SK-N-SH (cell line): ENCODE measurements around the gene SECTM1. TPM values are rescaled to one million over a fixed set of nuclear protein-coding genes. Genes with fewer than 3 reads are reported as not detected.

Experiments used
- CTCF ChIA-PET: fragments of 300-600, 350-600 bp; formaldehyde crosslinking; extraction: SDS; loops from one replicate; lab custom pipeline; 2021; lab: Yijun Ruan, JAX
- POLR2A ChIA-PET: fragments of 350-600 bp; sonication (Branson Sonifier 250); formaldehyde crosslinking; extraction: SDS; loops from one replicate; lab custom pipeline; 2020; ENCODE audit warnings: antibody characterized with exemption, inconsistent platforms; lab: Yijun Ruan, JAX
- DNase-seq: peaks from one replicate; pipeline ENCODE4 v3.0.0; 2012
- H2AFZ ChIP-seq: fragments of 200-600 bp; sonication (generic); 2 replicates; pipeline ENCODE4 v1.8.1; 2016; ENCODE audit warnings: antibody characterized with exemption, mild to moderate bottlenecking, low read depth
- H3F3A ChIP-seq: fragments of 200-600 bp; sonication (generic); replicated peaks from 2 replicates; pipeline ENCODE3; 2016; ENCODE audit warnings: antibody characterized with exemption, mild to moderate bottlenecking; ENCODE audit not compliant: insufficient read depth
- H3K27ac ChIP-seq, 2 experiments: fragments of 200-500 bp in 1 of 2; fragments of 200-600 bp in 1 of 2; sonication (Bioruptor generic) in 1 of 2; sonication (generic), shearing (Covaris generic) in 1 of 2; 2 replicates each; pipeline versions ENCODE4 v1.5.1 to v1.6.1; 2014 to 2016; ENCODE audit warnings: low read depth in 2 of 2, inconsistent platforms in 1 of 2, low read length in 1 of 2, mild to moderate bottlenecking in 1 of 2, mixed read lengths in 1 of 2
- H3K27me3 ChIP-seq: fragments of 200-600 bp; sonication (generic), shearing (Covaris generic); 2 replicates; pipeline ENCODE4 v1.6.1; 2016; ENCODE audit warnings: mixed run types; ENCODE audit not compliant: insufficient read depth
- H3K36me3 ChIP-seq, 2 experiments: fragments of 200-500 bp in 1 of 2; fragments of 200-600 bp in 1 of 2; sonication (Bioruptor generic) in 1 of 2; sonication (generic) in 1 of 2; replicated peaks in 1 of 2; 2 replicates each; pipeline versions ENCODE3 to v1.5.1; 2014 to 2016; ENCODE audit warnings: low read length in 1 of 2, mild to moderate bottlenecking in 1 of 2; ENCODE audit not compliant: insufficient read depth in 2 of 2, control insufficient read depth in 1 of 2
- H3K4me1 ChIP-seq, 2 experiments: fragments of 200-500 bp in 1 of 2; fragments of 200-600 bp in 1 of 2; sonication (Bioruptor generic) in 1 of 2; sonication (generic), shearing (Covaris generic) in 1 of 2; 2 replicates each; pipeline versions ENCODE4 v1.5.1 to v1.6.1; 2014 to 2016; ENCODE audit warnings: low read depth in 1 of 2, low read length in 1 of 2, mixed run types in 1 of 2; ENCODE audit not compliant: insufficient read depth in 2 of 2, control insufficient read depth in 1 of 2
- H3K4me2 ChIP-seq: fragments of 200-600 bp; sonication (generic), shearing (Covaris generic); 2 replicates; pipeline ENCODE4 v1.6.1; 2017; ENCODE audit warnings: mixed run types
- H3K4me3 ChIP-seq, 2 experiments: fragments of 200-500 bp in 1 of 2; fragments of 200-600 bp in 1 of 2; sonication (Bioruptor generic) in 1 of 2; sonication (generic), shearing (Covaris generic) in 1 of 2; 2 replicates each; pipeline versions ENCODE4 v1.5.1 to v1.8.1; 2014 to 2016; ENCODE audit warnings: low read depth in 2 of 2, inconsistent platforms in 1 of 2, low read length in 1 of 2, mild to moderate bottlenecking in 1 of 2, mixed read lengths in 1 of 2, moderate library complexity in 1 of 2
- H3K79me2 ChIP-seq: fragments of 200-600 bp; sonication (generic); 2 replicates; pipeline ENCODE4 v1.8.1; 2017; ENCODE audit warnings: mild to moderate bottlenecking; ENCODE audit not compliant: insufficient read depth
- H3K9ac ChIP-seq: fragments of 200-600 bp; sonication (generic); 2 replicates; pipeline ENCODE4 v1.6.1; 2017; ENCODE audit warnings: mixed run types
- H3K9me2 ChIP-seq: fragments of 200-600 bp; sonication (generic); 2 replicates; pipeline ENCODE4 v1.6.1; 2017; ENCODE audit warnings: mixed run types
- H3K9me3 ChIP-seq: fragments of 200-600 bp; sonication (generic); 2 replicates; pipeline ENCODE4 v1.6.1; 2017; ENCODE audit warnings: mixed run types, mild to moderate bottlenecking, moderate library complexity
- H4K20me1 ChIP-seq: fragments of 200-600 bp; sonication (generic); 2 replicates; pipeline ENCODE4 v1.6.1; 2017; ENCODE audit warnings: mild to moderate bottlenecking, mixed run types; ENCODE audit not compliant: insufficient read depth
- FOSL2 ChIP-seq: IDR thresholded peaks from 2 replicates; pipeline ENCODE4 v1.4.0; 2012; ENCODE audit warnings: low read depth, mild to moderate bottlenecking, moderate library complexity, borderline replicate concordance
- MAX ChIP-seq: IDR thresholded peaks from 2 replicates; pipeline ENCODE4 v1.4.0; 2012; ENCODE audit warnings: low read depth
- MEF2A ChIP-seq: IDR thresholded peaks from 2 replicates; pipeline ENCODE4 v1.4.0; 2012; ENCODE audit warnings: low read depth, borderline replicate concordance
- MXI1 ChIP-seq: IDR thresholded peaks from 2 replicates; pipeline ENCODE4 v1.6.1; 2012; ENCODE audit warnings: mild to moderate bottlenecking, low read depth, low read length, improper control_type of control experiment
- NRF1 ChIP-seq: IDR thresholded peaks from 2 replicates; pipeline ENCODE4 v1.6.1; 2012; ENCODE audit warnings: low read depth, mild to moderate bottlenecking, low read length
- RXRA ChIP-seq: IDR thresholded peaks from 2 replicates; pipeline ENCODE4 v1.4.0; 2012; ENCODE audit warnings: low read depth, mild to moderate bottlenecking, borderline replicate concordance
- SIN3A ChIP-seq: IDR thresholded peaks from 2 replicates; pipeline ENCODE4 v1.6.1; 2012; ENCODE audit warnings: low read depth, mild to moderate bottlenecking, low read length, moderate library complexity, borderline replicate concordance
- TCF12 ChIP-seq: IDR thresholded peaks from 2 replicates; pipeline ENCODE4 v1.4.0; 2012
- WGBS: methylation state at CpG from one replicate; pipeline ENCODE4 v1.1.6; 2017; ENCODE audit warnings: low lambda C conversion rate; 5-methylcytosine and 5-hydroxymethylcytosine counted together
- polyA plus RNA-seq, 3 experiments: library from polyadenylated mRNA; depleted of rRNA; stranded (reverse); fragments of >200 nt; gene quantifications; 2 replicates each; pipeline ENCODE4 v1.2.3, GENCODE V29; 2012

SECTM1 gene
- polyA plus RNA-seq, 1 of the 3 experiments (the other 2 are of a cell fraction), result 3.8 TPM

DNA sequence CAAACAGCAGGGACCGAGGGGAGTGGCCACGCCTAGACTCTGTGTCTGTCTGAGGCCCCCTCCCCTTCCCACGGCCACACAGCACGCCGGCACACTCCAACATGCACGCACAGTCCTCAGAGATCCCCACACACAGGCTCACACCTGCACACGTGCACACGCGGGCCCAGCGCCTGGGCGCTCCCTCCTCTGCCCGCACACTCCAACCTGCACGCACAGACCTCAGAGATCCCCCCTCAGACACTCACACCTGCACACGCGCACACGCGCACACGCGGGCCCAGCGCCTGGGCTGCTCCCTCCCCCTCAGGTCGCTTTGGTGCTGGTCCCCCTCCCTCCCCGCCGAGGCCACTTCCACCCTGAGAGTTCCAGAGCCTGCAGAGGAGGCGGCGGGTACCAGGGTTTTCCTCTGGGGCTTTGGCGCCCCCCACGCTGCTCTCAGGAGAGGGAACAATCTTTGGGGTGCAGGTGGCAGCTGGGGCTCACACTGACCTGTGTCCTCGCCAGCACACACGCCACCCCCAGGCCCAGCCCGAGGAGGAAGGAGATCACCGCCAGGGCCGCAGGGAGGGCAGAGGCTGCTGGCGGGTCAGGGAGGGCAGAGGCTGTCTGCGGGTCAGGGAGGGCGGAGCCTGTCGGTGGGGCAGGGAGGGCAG, 17.7 kb downstream of the SECTM1 start:
- no peak overlapping the region for H3K4me2 ChIP-seq
- CTCF ChIA-PET, result interaction anchor here (3.0 kb wide), 1 partner anchor 16 kb away, joined by 24 read pairs; no protein-coding TSS in a partner anchor
- no peak for TF ChIP-seq MEF2A
- TF ChIP-seq RXRA, result no peak
- TF ChIP-seq MAX, result no peak
- TF ChIP-seq NRF1, result no peak
- TF ChIP-seq FOSL2, result no peak
- no peaks in the 10 kb centered on the region for H3K36me3 ChIP-seq
- 67% methylated on average over 36 of the region's 36 CpGs for WGBS
- H4K20me1 ChIP-seq, result no peaks in the 10 kb centered on the region
- peaks cover 5% of the 10 kb centered on the region; the same call in 1 of the 2 replicates for H3K27me3 ChIP-seq
- no peak overlapping the region for H3K9ac ChIP-seq
- no peak overlapping the region for H2AFZ ChIP-seq
- DNase-seq, result no peak
- peaks cover 20% of the 10 kb centered on the region for H3F3A ChIP-seq
- H3K9me3 ChIP-seq, result no peaks in the 10 kb centered on the region
- POLR2A ChIA-PET, result no interaction called here
- H3K9me2 ChIP-seq, result no peaks in the 10 kb centered on the region
- no peak overlapping the region for H3K27ac ChIP-seq
- H3K4me3 ChIP-seq, result no peak overlapping the region
- H3K79me2 ChIP-seq, result no peaks in the 10 kb centered on the region
- peaks cover under 1 to 9% of the 10 kb centered on the region in 2 experiments; a peak in 3 of 4 replicates for H3K4me1 ChIP-seq

DNA sequence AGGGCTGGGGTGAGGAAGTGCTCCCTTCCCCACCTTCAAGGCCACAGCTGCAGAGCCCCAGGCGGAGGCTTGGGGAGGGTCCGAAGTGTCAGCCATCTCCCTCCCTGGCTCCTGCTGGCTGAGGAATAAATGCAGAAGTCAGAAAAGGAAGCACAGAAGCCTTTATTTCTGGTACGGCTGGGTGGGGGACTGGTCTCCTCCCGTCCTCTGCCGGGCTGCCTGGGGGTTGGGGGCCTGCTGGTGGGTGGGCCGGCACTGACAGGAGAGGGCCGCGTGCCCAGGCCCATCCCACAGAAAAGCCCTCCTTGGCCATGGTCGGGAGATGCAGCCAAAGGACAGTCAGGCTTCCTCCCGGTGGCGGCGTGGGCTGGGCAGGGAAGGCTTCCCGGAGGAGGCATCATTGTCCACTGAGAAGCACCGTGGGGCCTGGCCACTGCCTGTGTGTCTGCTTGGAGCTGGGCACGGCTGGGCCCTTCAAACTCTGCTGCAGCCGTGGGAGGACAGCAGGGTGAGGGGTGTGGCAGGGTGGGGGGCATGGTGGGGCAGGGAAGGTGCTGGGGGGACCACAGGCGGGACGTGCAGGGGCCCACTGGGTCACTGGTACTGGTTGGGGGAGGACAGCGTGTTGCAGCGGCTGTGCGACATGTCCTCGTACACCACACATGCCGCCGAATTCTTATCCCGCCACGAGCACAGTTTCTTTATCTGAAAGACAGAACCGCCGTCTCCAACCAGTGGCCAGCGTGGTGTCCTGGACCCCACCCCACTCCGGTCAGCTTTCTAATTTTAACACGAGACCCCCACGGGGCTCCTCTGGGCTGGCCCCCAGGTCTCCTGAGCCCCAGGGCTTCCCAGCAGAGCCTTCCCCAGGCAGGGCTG, 18.6 kb downstream of the SECTM1 start:
- CTCF ChIA-PET, result interaction anchor here (1.1 to 2.5 kb wide), 3 partner anchors 13 to 79 kb away, joined by 4 to 13 read pairs (median 6); no protein-coding TSS in a partner anchor
- Histone ChIP-seq H3K79me2 (no peaks in the 10 kb centered on the region), H3K4me1 (peaks cover 0 to under 1% of the 10 kb centered on the region in 2 experiments; a peak in 1 of 4 replicates), H3F3A (peaks cover 19% of the 10 kb centered on the region), H3K9ac (no peak overlapping the region), H3K9me2 (no peaks in the 10 kb centered on the region), H3K27ac (no peak overlapping the region), H2AFZ (no peak overlapping the region), H3K4me3 (no peak overlapping the region), H3K36me3 (no peaks in the 10 kb centered on the region), H3K27me3 (no peaks in the 10 kb centered on the region; the same call in 1 of the 2 replicates), H3K9me3 (no peaks in the 10 kb centered on the region), H4K20me1 (no peaks in the 10 kb centered on the region), H3K4me2 (no peak overlapping the region)
- DNase-seq, result no peak
- TF ChIP-seq MXI1, result no peak
- TF ChIP-seq TCF12, result no peak
- no peak for TF ChIP-seq SIN3A
- WGBS, result 69% methylated on average over 22 of the region's 32 CpGs
- POLR2A ChIA-PET, result no interaction called here
